ENCODE measurements around the gene APOBR.

DNA sequence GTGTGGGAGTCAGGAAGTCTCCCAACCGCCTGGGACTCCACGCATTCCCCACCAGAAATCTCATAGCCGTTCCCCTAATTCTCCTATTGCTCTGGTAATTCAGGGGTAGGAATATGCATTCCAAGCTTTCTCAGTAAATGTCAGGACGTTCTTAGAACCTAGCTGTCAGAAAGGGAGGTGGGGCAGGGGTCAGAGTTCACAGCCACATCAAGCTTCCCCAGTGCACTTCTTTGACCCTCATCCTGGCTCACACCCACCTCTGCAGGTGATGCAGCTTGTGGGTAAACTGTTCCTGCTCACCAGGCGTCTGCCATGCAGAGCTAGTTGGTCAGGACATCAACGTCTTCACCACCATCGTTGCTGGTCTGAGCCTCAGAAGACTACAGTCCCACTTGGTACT is 26.2 kb downstream of the APOBR start:
- TF ChIP-seq POLR2A (IDR thresholded peaks at IDR 0.05; ENCODE audit: low read depth, low read length) (no peak), POLR2AphosphoS5 (IDR thresholded peaks at IDR 0.05; ENCODE audit: low read depth, low read length) (no peak), TAF1 (IDR thresholded peaks at IDR 0.05; ENCODE audit: low read depth, low read length) (no peak), POU2F2 (IDR thresholded peaks at IDR 0.05; ENCODE audit: low read depth, low read length) (no peak), SPI1 (IDR thresholded peaks at IDR 0.05; ENCODE audit: low read depth, low read length) (no peak)
